Heart left ventricle (tissue), 16 donors: ENCODE measurements around the gene CMIP. TPM values are rescaled to one million over a fixed set of nuclear protein-coding genes. Genes with fewer than 3 reads are reported as not detected.

ENCODE experiments used
- ATAC-seq, 4 donors: fragments of 200-7000 bp; cut with Tn5 transposase; one replicate each; pipeline ENCODE4 v1.9.1; 2020 to 2022; ENCODE audit warnings: moderate library complexity in 4 of 4, mild to moderate bottlenecking in 3 of 4, moderate number of reproducible peaks in 1 of 4
- DNase-seq, 5 donors: peaks; one replicate each; pipeline ENCODE4 v3.0.0-alpha.2; 2020
- H3K27ac ChIP-seq, 12 donors: fragments of 200-600 bp; sonication (generic) in 4 of 12; one replicate each; pipeline versions ENCODE4 v1.5.0 to v1.8.0; 2016 to 2022; ENCODE audit warnings: mild to moderate bottlenecking in 2 of 12
- H3K27me3 ChIP-seq, 9 donors: fragments of 200-600 bp; sonication (generic) in 2 of 9; one replicate each; pipeline versions ENCODE4 v1.5.1 to v1.8.0; 2016 to 2022; ENCODE audit warnings: mild to moderate bottlenecking in 3 of 9
- H3K36me3 ChIP-seq, 9 donors: fragments of 200-600 bp; sonication (generic) in 2 of 9; one replicate each; pipeline versions ENCODE4 v1.5.0 to v1.8.0; 2018 to 2022; ENCODE audit warnings: mild to moderate bottlenecking in 2 of 9
- H3K4me1 ChIP-seq, 12 donors: fragments of 200-600 bp; sonication (generic) in 4 of 12; one replicate each; pipeline versions ENCODE4 v1.5.0 to v1.8.0; 2016 to 2022; ENCODE audit warnings: mild to moderate bottlenecking in 3 of 12
- H3K4me3 ChIP-seq, 12 donors: fragments of 200-600 bp; sonication (generic) in 4 of 12; one replicate each; pipeline versions ENCODE4 v1.5.0 to v1.8.0; 2017 to 2022; ENCODE audit warnings: mild to moderate bottlenecking in 9 of 12, moderate library complexity in 4 of 12
- H3K9me3 ChIP-seq, 12 donors: fragments of 200-600 bp; sonication (generic) in 4 of 12; one replicate each; pipeline versions ENCODE4 v1.5.0 to v1.8.0; 2016 to 2022; ENCODE audit warnings: mild to moderate bottlenecking in 1 of 12
- POLR2A ChIP-seq, 2 donors: fragments of 450-650 bp; IDR thresholded peaks; one replicate each; pipeline ENCODE4 v1.6.1; 2017; ENCODE audit warnings: antibody characterized with exemption in 2 of 2, mild to moderate bottlenecking in 2 of 2, moderate library complexity in 2 of 2
- WGBS, 4 donors: extraction: QIAGEN DNeasy Blood & Tissue Kit in 2 of 4; methylation state at CpG; one replicate each; pipeline versions ENCODE4 v1.1.5 to v1.1.7; 2013 to 2018; 5-methylcytosine and 5-hydroxymethylcytosine counted together
- intact Hi-C, 10 donors: fragments of 100-400 bp; cut with DNase I; formaldehyde crosslinking; loops; one replicate each; pipeline versions ENCODE4 v1.11.1 to v1.14.2; 2022
- polyA plus RNA-seq, 2 donors: library from polyadenylated mRNA; stranded (reverse); fragments of 200-250 nt; gene quantifications; one replicate each; pipeline ENCODE4 v1.2.3, GENCODE V29; 2013
- total RNA-seq, 9 donors: library from RNA; depleted of rRNA in 2 of 9; stranded (reverse); fragments of >200 nt in 2 of 9; fragmentation: NEBNext Ultra II Directional in 3 of 9; extraction: Animal tissue kit (Norgen Biotek cat#: 25700) in 3 of 9; gene quantifications; one replicate each; pipeline versions ENCODE4 v1.1.0 to v1.2.4, GENCODE V29; 2016 to 2023
- TF ChIP-seq, protein P1 (sequence below), 12 donors: fragments of 200-600 bp; sonication (generic) in 4 of 12; IDR thresholded peaks; one replicate each; pipeline versions ENCODE4 v1.5.0 to v1.8.0; 2018 to 2022; ENCODE audit warnings: antibody characterized with exemption in 12 of 12, mild to moderate bottlenecking in 5 of 12
- donor health status: ischemic (EF 13 %, LVEDD 7.1; RV severe dilation, severe dysfunction).
- donor health status: healthy with polysubstance abuse.
- donor health status: DM: no; HTN: yes; CAD: no.
- donor health status: DM: no; HTN: no; CAD: no.
- donor health status: ischemic (EF 25% LVEDD 6.9; RV normal size, moderate dysfunction).
- donor health status: ischemic (EF 25% LVEDD 5.7; RV mildly dilated, moderate dysfunction).
- donor health status: healthy.
- donor health status: DM: yes; HTN: yes; CAD: no.
- donor health status: ischemic (EF 35%, LVEDD 5.7; RV mildly dilated, moderate dysfunction).
- donor health status: nonischemic (EF 11% LVEDD 7.7; RV severe dilation, severe dysfunction).
- donor health status: DM: yes; HTN: yes; CAD: no.
- donor health status: PGD.
- donor health status: ischemic (EF 29% LVEDD 5.4; RV normal size, mild dysfunction).
- donor health status: nonischemic (EF 23%, LVEDD 6.1; RV moderate dilation, normal function).

CMIP gene
- total and polyA plus RNA-seq, 11 donors = 4.1 to 48.8 (median 10.6) TPM

DNA sequence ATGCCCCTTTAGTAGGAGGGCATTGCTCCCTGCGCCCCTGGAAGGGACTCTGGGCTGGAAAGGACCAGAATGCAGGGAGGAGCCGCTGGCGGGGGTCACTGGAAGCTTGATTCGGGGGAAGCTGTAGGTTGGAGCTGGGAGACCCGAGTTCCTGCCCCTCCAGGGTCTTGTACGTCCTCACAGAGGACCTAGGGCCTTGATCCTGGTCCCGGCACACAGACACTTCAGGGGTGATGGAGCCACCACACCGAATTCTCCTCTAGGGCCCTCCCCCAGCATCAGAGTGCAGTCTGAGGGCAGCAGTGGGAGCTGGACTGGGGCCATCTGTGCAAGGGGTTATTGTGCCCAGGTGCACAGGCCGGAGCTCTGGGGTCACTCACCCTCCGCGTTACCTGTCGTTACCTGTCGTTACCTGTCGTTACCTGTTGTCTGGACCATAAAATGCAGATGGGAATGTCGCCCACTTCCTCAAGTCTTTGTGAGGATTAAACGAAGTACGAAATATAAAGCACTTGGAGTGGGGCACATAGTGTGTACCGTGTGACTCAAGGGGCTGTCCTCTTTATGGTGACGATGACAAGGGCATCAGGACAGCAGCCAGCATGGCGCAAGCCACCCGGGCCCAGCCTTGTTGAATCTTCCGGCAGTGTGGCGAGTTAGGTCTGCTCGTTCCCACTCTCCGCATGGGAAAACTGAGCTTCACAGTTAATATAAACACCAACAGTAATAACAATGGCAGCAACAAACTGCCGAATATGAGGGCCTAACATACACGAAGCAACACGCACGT is 48.6 kb downstream of the CMIP start:
- Histone ChIP-seq H3K27ac (peak overlapping the region in 11 of 12 donors; percentile 49 to 81 (median 74)), H3K27me3 (no peaks in the 10 kb centered on the region)
- intact Hi-C loops = loop anchor here in 3 of 10 donors (5.0 to 10.0 kb wide), 4 partner anchors 41 to 222 kb away; no protein-coding TSS in a partner anchor

DNA sequence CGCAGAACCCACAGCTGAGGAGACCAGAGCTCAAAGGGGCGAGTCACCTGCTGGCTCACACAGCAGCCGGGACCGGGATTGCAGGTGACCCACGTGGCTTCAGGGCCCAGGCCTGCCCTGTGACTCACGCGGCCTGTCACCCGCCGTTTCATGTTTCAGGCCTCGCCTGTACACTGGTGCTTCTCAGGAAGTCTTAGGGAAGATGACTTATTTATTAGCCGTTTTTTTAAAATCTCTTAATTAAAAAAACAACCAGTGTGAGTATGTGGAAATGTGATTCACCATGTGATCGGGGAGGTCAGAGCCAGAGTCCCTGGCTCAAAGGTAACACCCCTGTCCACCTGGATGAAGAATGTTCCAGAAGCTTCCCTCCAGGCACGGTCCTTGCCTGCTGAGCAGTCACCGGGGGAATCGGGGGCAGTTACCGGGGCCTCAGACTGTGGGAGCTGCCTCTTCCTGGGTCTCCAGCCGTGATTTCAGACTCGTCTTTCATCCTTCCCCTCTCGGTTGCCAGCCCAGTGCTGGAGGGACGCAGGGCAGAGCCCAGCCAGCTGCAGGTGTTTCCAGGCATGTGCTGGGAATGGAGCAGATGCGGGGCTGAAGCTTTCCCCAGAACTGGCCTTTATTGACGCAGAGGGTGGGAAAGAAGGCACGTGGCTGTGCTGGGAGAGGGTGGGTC is 49.3 kb downstream of the CMIP start:
- TF ChIP-seq, protein P1, sequence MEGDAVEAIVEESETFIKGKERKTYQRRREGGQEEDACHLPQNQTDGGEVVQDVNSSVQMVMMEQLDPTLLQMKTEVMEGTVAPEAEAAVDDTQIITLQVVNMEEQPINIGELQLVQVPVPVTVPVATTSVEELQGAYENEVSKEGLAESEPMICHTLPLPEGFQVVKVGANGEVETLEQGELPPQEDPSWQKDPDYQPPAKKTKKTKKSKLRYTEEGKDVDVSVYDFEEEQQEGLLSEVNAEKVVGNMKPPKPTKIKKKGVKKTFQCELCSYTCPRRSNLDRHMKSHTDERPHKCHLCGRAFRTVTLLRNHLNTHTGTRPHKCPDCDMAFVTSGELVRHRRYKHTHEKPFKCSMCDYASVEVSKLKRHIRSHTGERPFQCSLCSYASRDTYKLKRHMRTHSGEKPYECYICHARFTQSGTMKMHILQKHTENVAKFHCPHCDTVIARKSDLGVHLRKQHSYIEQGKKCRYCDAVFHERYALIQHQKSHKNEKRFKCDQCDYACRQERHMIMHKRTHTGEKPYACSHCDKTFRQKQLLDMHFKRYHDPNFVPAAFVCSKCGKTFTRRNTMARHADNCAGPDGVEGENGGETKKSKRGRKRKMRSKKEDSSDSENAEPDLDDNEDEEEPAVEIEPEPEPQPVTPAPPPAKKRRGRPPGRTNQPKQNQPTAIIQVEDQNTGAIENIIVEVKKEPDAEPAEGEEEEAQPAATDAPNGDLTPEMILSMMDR (IDR thresholded peaks at IDR 0.05) = no peak
- TF ChIP-seq POLR2A (IDR thresholded peaks at IDR 0.05) = no peak
- no peaks in the 10 kb centered on the region for H3K9me3 ChIP-seq
- peak overlapping the region in 11 of 12 donors; percentile 13 to 81 (median 74) for H3K27ac ChIP-seq
- WGBS, 4 donors = 64 to 76% (median 75%) methylated on average over 19 to 23 of the region's 23 CpGs
- peaks cover 3 to 96% (median 47%) of the 10 kb centered on the region in 12 donors for H3K4me1 ChIP-seq
- H3K4me3 ChIP-seq = no peak overlapping the region
- intact Hi-C loops = loop anchor here in 4 of 10 donors (2.0 to 10.0 kb wide), 5 partner anchors 42 to 221 kb away; no protein-coding TSS in a partner anchor
- H3K27me3 ChIP-seq = no peaks in the 10 kb centered on the region
- peak; percentile 30 to 85 (median 54) for ATAC-seq
- DNase-seq = peak in 1 of 5 donors; percentile 24
- H3K36me3 ChIP-seq = no peaks in the 10 kb centered on the region

More for the DNA sequence above, 48.6 kb downstream of the CMIP start:
- Histone ChIP-seq H3K4me3 (no peak overlapping the region), H3K9me3 (no peaks in the 10 kb centered on the region), H3K4me1 (peaks cover 3 to 96% (median 46%) of the 10 kb centered on the region in 12 donors), H3K36me3 (no peaks in the 10 kb centered on the region)
- DNase-seq (no peak), ATAC-seq (no peak)
- WGBS, 4 donors = 76 to 84% (median 80%) methylated on average over 27 to 29 of the region's 29 CpGs
- no peak for TF ChIP-seq POLR2A (IDR thresholded peaks at IDR 0.05)
- TF ChIP-seq, protein P1 (IDR thresholded peaks at IDR 0.05) = no peak

DNA sequence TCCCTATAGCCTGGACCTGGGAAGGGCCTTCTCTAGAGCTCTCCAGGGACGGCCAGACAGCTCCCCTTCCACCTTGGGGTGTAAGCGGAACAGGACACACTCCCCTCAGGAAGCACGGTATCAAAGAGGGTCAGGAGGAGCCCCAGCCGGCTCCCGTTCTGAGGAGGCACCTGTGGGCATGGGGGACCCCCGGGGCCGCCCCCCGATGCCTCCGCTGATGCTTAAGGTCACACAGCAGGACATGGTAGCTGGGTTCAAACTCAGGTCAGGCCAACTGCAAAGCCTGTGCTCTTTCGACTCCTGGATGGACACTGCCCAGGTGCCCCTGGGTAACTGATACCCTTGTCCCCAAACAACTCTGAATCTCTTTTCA is 49.8 kb downstream of the CMIP start:
- peak overlapping the region in 10 of 12 donors; percentile 24 to 81 (median 74) for H3K27ac ChIP-seq
- 57 to 72% (median 69%) methylated on average over 10 of the region's 10 CpGs for WGBS, 4 donors
- H3K27me3 ChIP-seq = no peaks in the 10 kb centered on the region
- intact Hi-C loops = loop anchor here in 4 of 10 donors (2.0 to 10.0 kb wide), 5 partner anchors 42 to 220 kb away; no protein-coding TSS in a partner anchor
- DNase-seq = peak in 1 of 5 donors; percentile 6
- no peak for ATAC-seq
- TF ChIP-seq, protein P1 (IDR thresholded peaks at IDR 0.05) = no peak
- no peak for TF ChIP-seq POLR2A (IDR thresholded peaks at IDR 0.05)
- H3K4me1 ChIP-seq = peaks cover 3 to 98% (median 46%) of the 10 kb centered on the region in 12 donors
- no peaks in the 10 kb centered on the region for H3K36me3 ChIP-seq
- no peak overlapping the region for H3K4me3 ChIP-seq
- H3K9me3 ChIP-seq = no peaks in the 10 kb centered on the region

DNA sequence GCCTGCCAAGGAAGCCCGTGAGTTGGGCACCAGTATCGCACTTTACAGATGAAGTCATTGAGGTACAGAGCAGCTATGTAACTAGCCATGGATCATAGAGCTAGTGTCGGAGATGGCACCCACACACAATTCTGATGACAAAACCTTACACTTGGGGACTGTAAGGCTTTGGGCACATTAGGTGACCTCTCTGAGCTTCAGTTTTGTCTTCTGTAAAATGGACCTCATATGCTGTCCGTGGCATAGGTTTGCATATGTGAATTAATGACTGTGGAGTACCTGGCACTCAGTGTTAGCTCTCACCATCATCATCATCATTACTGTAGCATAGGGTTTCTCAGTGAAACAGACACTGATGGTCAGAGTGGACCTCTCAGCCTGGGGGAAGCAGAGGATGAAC is 50.3 kb downstream of the CMIP start:
- H3K27ac ChIP-seq = peak overlapping the region in 10 of 12 donors; percentile 18 to 81 (median 74)
- H3K27me3 ChIP-seq = no peaks in the 10 kb centered on the region
- TF ChIP-seq, protein P1 (IDR thresholded peaks at IDR 0.05) = no peak
- no peak for TF ChIP-seq POLR2A (IDR thresholded peaks at IDR 0.05)
- H3K36me3 ChIP-seq = no peaks in the 10 kb centered on the region
- H3K4me3 ChIP-seq = no peak overlapping the region
- no peaks in the 10 kb centered on the region for H3K9me3 ChIP-seq
- DNase-seq = no peak
- WGBS, 4 donors = 90 to 94% (median 92%) methylated on average over 4 of the region's 4 CpGs
- intact Hi-C loops = loop anchor here in 4 of 10 donors (2.0 to 10.0 kb wide), 5 partner anchors 43 to 220 kb away; no protein-coding TSS in a partner anchor
- peaks cover 3 to 98% (median 48%) of the 10 kb centered on the region in 12 donors for H3K4me1 ChIP-seq
- ATAC-seq = no peak
